Fibroblast of skin of right quadriceps (primary cell): Measurements from ENCODE around the gene MOK.
"Not testable (repeated sequence)": the region's sequence is repeated elsewhere in the genome, so short reads cannot be mapped to it uniquely, and the experiment has no call there.

Experiments
- DNase-seq: peaks from one replicate; pipeline ENCODE4 v3.0.0-alpha.2; 2013

MOK gene

DNA sequence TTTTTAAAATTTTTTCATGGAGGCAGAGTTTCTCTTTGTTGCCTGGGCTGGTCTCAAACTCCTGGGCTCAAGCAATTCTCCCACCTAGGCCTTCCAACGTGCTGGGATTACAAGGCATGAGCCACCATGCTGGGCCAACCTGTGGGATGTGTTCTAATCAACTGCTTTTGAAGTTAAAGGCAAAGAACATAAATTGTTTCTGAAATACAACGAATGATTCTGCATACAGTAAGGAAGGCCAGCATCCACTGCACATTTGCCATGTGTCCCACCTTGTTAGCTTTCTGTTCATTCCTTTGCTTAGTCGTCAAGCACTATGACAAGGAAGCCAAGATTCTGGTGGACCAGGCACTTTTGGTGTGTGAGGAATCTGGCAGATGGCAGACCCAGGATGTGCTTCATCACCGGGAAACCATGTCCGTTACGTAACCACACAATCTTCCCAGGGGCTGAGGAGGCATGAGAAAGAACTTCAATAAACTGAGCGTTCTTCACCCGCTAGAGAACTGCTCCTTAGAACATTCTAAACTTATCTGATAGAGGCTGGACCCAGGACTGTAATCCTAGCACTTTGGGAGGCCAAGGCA is 24.5 kb downstream of the MOK start:
- DNase-seq, result peak; percentile 95

GRCh38 chr14:102279688-102280348 is 25.1 kb downstream of the MOK start:
- peak; percentile 97 for DNase-seq

- no peak for DNase-seq
Observed at GRCh38 chr14:102279282-102279681, 25.7 kb downstream of the MOK start.

- DNase-seq, result no peak
Observed at GRCh38 chr14:102278631-102278935, 26.4 kb downstream of the MOK start.

DNA sequence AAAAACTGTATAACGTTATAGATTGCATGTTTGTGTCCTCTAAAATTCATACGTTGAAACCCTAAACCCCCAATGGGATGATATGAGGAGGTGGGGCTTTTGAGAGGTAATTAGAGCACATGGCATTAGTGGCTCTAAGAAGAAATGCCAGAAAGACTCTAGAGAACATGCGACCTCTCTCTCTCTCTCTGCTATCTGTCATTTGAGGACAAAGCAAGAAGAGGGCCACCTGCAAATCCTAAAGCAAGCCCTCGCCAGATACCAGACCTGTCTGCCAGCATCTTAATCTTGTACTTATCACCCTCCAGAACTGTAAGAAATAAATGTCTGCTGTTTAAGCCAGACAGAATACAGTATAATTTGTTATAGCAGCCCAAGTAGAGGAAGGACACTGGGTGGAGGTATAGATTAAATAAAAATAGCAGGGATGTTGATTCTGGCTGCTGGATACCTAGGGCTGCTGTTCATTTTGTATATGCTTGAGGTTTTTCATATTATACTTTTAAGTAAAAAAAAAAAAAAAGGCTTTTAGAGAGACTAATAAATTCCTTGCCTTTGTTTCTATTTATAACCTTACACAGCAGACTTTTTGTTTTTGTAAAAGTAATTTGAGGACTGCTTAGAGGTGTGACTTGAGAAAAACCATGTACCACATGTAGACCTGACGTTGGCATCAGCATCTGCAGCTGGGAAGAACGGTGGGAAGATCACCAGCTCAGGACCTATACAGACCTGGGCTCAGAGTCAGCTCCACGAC is 26.9 kb downstream of the MOK start:
- DNase-seq, result no peak

- no peak for DNase-seq
Observed at GRCh38 chr14:102275866-102276265, 29.1 kb downstream of the MOK start.

- peak; percentile 44 for DNase-seq
Observed at GRCh38 chr14:102272392-102272791, 32.6 kb downstream of the MOK start.

DNA sequence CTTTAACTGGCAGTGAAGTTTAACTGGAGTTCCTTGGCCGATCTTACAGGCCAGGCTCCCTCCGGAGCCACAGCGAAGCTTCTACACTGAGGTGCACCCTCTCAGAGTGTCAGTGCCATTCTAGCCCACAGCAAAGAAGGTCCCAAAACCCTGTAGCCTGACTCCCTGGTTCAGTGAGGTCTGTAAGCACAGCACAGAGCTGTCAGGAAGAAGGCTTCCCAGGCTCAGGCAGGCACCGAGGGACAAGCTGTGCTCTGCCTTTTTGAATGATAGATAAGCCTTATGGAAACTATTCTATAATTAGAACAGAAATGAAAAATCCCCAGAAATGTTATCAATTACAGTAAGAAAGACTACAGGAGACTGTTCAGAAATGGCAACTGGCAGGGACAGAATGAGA is 40.2 kb downstream of the MOK start:
- no peak for DNase-seq

DNA sequence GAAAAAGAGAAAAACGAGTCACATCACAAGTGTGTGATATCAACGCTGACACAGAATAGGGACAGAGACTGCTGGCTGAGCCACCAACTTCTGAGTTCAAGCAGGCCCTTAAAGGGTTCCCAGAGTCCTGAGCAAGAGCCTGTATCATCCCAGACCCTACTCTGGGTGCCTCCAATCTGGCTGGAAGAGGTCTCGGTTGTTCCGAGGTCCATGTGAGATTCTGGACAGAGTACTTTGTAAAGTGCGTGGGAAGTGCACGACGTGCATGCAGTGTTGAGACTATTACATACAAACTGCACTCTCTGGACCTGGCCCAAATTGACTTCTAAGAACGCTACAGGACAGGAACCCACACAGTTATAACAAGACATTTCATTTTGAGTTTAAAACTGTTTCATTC is 40.6 kb downstream of the MOK start:
- no peak for DNase-seq

DNA sequence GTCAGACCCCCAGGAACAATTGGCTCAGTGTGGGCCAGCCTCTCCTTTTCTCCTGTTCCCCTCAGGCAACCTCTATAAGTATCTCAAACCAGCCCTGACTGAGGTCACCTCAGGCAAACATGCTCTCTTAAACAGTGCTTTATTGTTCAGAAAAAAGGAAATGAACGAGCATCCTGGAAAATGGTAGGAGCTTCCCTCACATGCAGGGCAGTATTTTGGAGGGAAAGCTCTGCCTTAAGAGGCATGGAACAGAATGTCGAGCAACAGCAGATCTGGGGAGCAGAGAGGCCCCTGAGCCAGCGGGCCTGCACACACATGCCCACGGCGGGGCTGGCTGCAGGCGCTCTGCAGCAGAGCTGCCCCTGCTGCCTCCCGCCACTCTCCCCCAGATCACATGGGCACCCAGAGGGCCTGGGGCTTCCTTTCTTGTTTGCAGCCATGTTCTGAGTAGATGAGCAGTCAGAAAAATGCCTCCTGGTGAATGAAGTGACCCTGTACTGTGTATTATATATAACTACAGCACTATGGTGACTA is 42.0 kb downstream of the MOK start:
- peak; percentile 5 for DNase-seq

GRCh38 chr14:102258136-102258535 is 46.8 kb downstream of the MOK start:
- DNase-seq, result no peak

- DNase-seq, result no peak
Observed at GRCh38 chr14:102256716-102257115, 48.2 kb downstream of the MOK start.

- DNase-seq, result peak; percentile 13
Observed at GRCh38 chr14:102255401-102256190, 49.4 kb downstream of the MOK start.

DNA sequence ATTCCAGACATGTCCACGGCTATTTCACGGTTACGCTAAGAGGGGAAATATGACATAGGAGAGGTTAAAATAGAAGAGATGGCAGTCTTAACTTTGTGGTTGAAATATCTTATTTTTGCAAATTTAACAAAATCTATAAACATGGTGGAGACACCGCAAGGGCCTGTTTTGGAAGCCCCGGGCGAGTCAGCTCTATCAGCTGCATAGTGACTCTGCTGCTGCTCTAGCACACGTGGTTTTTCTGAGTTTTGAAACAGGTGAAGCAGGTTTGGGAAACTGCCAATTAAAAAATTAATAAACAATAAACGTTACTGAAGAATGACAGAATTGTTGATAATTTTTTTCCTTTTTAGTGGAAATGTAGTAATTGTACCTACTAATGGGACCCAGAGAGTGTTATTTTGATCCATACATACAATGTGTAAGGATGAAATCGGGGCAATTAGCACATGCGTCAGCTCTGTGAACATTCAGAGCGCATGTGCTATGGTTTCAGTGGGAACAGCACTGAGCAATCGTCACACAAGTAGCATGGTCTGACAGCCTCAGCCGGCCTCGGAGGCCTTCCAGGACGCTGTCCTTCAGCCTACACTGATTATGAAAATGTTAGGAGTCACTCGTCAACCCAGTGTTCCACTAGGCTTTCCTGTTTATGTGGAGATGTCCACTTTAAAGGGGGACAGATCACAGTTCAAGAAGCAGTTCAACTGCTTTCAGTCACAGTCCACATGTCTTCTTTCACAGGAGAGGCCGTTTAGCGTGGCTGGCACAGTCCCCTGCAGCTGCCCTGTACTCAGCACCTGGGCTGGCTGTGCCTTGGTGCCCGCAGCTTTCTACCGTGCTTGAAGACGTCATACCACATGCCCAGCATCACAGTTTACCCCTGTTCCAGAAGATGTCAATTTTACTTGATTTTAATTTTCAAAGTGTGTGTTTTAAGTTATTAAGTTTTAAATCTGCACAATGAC is 51.8 kb downstream of the MOK start:
- no peak for DNase-seq

DNA sequence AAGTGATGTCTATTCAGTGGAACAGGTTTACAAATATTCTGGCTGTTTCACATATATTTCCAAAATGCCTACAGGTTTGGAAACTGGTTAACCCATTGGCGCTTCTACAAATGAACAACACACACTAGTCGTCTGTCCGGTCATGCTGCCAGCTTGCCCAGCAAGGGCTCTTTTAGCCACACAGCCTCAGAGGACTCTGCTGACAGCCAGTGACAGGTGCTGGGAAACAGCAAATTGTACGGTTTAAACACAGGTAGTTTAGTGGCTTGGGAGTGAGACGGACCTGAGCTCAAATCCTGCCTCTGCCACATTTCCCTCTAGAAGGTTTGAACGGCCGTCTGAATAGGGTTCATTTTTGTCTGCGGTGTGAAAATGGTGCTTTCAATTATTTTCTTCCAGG is 53.8 kb downstream of the MOK start:
- DNase-seq, result no peak

GRCh38 chr14:102250636-102251035 is 54.3 kb downstream of the MOK start:
- no peak for DNase-seq

GRCh38 chr14:102249981-102250380 is 55.0 kb downstream of the MOK start:
- DNase-seq, result no peak

DNA sequence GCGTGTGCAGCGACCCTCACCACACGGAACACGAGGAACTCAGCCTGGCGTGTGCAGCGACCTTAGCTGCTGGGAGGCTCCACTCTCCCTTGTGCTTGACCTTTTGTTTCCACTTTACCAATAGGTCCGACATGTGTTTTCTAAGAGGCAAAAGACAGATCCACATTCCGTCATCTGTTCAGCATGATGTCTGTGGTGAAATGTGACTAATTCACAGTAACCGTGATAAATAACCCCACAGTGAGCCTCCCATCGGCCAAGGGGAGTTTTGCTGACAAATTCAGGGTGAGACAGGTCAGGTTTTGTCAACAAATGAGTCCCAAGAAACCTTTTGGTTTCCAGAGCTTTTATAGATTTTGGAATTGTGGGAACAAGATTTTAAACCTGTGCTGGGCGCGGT is 55.9 kb downstream of the MOK start:
- DNase-seq, result peak; percentile 22

DNA sequence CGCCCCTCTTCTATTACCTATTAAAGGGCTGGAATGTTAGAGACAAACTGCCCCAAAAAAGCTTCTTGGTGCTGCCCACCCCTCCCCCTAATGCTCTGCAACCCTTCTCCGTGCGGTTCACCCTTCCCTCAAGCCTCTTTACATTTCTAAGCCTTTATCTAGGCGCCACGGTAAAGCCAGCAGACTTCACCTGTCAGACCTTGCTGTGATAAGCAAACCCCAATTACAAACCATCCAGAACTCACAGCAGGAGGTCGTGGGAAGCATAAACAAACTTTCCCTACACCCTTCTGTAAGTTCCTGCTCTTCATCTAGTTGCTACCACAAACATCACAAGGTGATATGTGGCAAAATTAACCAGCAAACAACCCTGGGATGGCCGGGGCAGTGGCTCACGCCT is 56.8 kb downstream of the MOK start:
- no peak for DNase-seq

DNA sequence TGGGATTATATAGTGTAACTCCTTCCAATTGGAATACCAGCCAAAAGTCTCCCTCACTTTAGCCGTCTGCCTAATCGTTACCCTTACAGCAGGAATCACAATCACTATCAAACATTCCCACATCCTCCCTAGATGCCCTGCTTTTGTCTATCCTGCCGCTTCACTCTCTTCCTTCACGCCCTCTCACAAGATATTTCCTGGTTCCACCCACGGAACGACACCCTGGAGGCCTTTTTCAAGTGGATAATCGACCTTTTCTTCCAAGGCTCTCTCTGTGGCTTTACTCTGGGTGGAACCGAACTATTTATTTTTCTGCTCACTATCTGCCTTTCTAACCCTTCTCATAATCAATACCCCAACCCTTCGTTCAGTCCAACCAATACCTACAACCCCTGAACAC is 58.9 kb downstream of the MOK start:
- DNase-seq, result no peak

DNA sequence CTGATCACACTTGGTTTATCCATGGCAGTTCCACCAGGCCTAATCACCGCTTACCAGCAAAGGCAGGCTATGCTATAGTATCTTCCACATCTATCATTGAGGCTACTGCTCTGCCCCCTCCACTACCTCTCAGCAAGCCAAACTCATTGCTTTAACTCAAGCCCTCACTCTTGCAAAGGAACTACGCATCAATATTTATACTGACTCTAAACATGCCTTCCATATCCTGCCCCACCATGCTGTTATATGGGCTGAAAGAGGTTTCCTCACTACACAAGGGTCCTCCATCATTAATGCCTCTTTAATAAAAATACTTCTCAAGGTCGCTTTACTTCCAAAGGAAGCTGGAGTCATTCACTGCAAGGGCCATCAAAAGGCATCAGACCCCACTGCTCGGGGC is 61.2 kb downstream of the MOK start:
- not testable (repeated sequence) for DNase-seq

GRCh38 chr14:102241147-102241546 is 63.8 kb downstream of the MOK start:
- no peak for DNase-seq
